GM19455 (cell line): Measurements from ENCODE around the gene LRRC23.
"Not testable (repeated sequence)": the region's sequence is repeated elsewhere in the genome, so short reads cannot be mapped to it uniquely, and the experiment has no call there.

ENCODE experiments used
- ATAC-seq: cut with Tn5 transposase; IDR thresholded peaks from one replicate; pipeline ENCODE4 v1.9.1; 2021; ENCODE audit not compliant: unreplicated experiment

The LRRC23 gene

GRCh38 chr12:6904280-6905276, at the start of gene LRRC23:
Gene LRRC23 (plus strand): TSS chr12:6904822. CDS start chr12:6905634, 812 bp downstream.
- peak; percentile 97 for ATAC-seq

GRCh38 chr12:6855322-6855721, 49.3 kb upstream of the LRRC23 start:
- ATAC-seq = no peak

- ATAC-seq = no peak
Observed at GRCh38 chr12:6858799-6859198, 45.8 kb upstream of the LRRC23 start.

- ATAC-seq = no peak
Observed at GRCh38 chr12:6860116-6860515, 44.5 kb upstream of the LRRC23 start.

- no peak for ATAC-seq
Observed at GRCh38 chr12:6860942-6861341, 43.7 kb upstream of the LRRC23 start.

- no peak for ATAC-seq
Observed at GRCh38 chr12:6861391-6861790, 43.2 kb upstream of the LRRC23 start.

- no peak for ATAC-seq
Observed at GRCh38 chr12:6863033-6863432, 41.6 kb upstream of the LRRC23 start.

GRCh38 chr12:6863586-6864321, 40.9 kb upstream of the LRRC23 start:
- ATAC-seq = no peak

- not testable (repeated sequence) for ATAC-seq
Observed at GRCh38 chr12:6865307-6865706, 39.3 kb upstream of the LRRC23 start.

- no peak for ATAC-seq
Observed at GRCh38 chr12:6866163-6866919, 38.3 kb upstream of the LRRC23 start.

- peak; percentile 11 for ATAC-seq
Observed at GRCh38 chr12:6866920-6867412, 37.7 kb upstream of the LRRC23 start.

GRCh38 chr12:6867413-6868210, 37.0 kb upstream of the LRRC23 start, which contains the start of gene TPI1:
Gene TPI1 (plus strand): TSS chr12:6867531. CDS start chr12:6867567, 36 bp downstream.
- ATAC-seq = peak; percentile 52

GRCh38 chr12:6868211-6869048, 36.2 kb upstream of the LRRC23 start:
- no peak for ATAC-seq

- no peak for ATAC-seq
Observed at GRCh38 chr12:6869049-6870021, 35.3 kb upstream of the LRRC23 start.

- not testable (repeated sequence) for ATAC-seq
Observed at GRCh38 chr12:6870304-6870703, 34.3 kb upstream of the LRRC23 start.

GRCh38 chr12:6871052-6871957, 33.3 kb upstream of the LRRC23 start:
- ATAC-seq = no peak
